ENCODE measurements around the gene SEPTIN7.

GRCh38 chr7:35825974-35826373 lies 25.1 kb downstream of the SEPTIN7 start:
- TF ChIP-seq CTBP1 (IDR thresholded peaks at IDR 0.05; ENCODE audit: borderline replicate concordance) (no peak), FOXA1 (IDR thresholded peaks at IDR 0.05) (no peak), LEF1 (IDR thresholded peaks at IDR 0.05; ENCODE audit: borderline replicate concordance) (no peak), ARNT (IDR thresholded peaks at IDR 0.05) (no peak), BHLHE40 (IDR thresholded peaks at IDR 0.05; ENCODE audit: borderline replicate concordance) (no peak), SP1 (IDR thresholded peaks at IDR 0.05) (no peak), HDGF (IDR thresholded peaks at IDR 0.05; ENCODE audit: borderline replicate concordance) (no peak), SUZ12 (IDR thresholded peaks at IDR 0.05) (no peak), ELF4 (IDR thresholded peaks at IDR 0.05) (no peak), FOXK2 (IDR thresholded peaks at IDR 0.05) (no peak)
